ENCODE results near the gene ZRANB1. TPM values are rescaled to one million over a fixed set of nuclear protein-coding genes. Genes with fewer than 3 reads are reported as not detected.

ZRANB1 gene
- total and polyA plus RNA-seq, 10 of the 15 experiments (the other 5 are each of a cell fraction or from before 2014, with no cell fraction given): 1.7 to 11.8 (median 6.2) TPM

DNA sequence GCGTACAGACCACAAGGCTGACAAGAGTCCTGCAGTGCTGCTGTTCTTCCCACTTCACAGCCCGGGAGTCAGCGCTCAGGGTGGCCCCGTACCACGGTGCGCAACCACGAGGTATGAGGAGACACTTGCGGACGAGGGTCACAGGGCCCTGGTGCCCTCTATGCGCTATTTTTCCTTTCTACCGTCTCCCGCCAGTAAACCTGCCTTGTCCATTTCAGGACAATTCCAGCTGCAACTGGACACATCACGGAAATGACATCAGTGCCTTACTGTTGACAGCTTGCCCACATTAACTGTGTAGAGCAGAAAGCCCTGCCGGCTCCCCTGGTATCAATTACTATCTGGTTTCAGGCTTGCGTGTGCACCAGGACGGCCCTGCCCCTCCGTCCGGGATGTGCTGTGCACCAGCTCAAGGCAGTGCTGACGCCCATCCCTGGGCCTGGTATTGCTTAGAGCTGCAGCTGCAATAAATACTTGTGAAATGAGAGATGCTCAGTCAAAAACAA, 65.1 kb downstream of the ZRANB1 start:
- H3K79me2 ChIP-seq (ENCODE audit: control insufficient read depth, insufficient read depth, low read length): no peaks in the 10 kb centered on the region
- CTCF ChIA-PET: no interaction called here
- intact Hi-C loops (cut with micrococcal nuclease; ENCODE audit: unreplicated experiment): no loop called here
- ATAC-seq: no peak
- no peaks in the 10 kb centered on the region for H4K20me1 ChIP-seq (ENCODE audit: control insufficient read depth, insufficient read depth)
- no peak for DNase-seq (ENCODE audit: low read depth, low spot score)
- no peak overlapping the region for H3K4me3 ChIP-seq
- WGBS (ENCODE audit: insufficient coverage, insufficient replicate concordance, low lambda C conversion rate, missing lambda C conversion rate): 67% methylated on average over 19 of the region's 19 CpGs
- TF ChIP-seq, protein P1, sequence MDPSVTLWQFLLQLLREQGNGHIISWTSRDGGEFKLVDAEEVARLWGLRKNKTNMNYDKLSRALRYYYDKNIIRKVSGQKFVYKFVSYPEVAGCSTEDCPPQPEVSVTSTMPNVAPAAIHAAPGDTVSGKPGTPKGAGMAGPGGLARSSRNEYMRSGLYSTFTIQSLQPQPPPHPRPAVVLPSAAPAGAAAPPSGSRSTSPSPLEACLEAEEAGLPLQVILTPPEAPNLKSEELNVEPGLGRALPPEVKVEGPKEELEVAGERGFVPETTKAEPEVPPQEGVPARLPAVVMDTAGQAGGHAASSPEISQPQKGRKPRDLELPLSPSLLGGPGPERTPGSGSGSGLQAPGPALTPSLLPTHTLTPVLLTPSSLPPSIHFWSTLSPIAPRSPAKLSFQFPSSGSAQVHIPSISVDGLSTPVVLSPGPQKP (IDR thresholded peaks at IDR 0.05; ENCODE audit: low read depth, low read length): no peak
- TF ChIP-seq SIX5 (IDR thresholded peaks at IDR 0.05; ENCODE audit: low read depth, low read length, severe bottlenecking): no peak
- TF ChIP-seq HDAC6 (IDR thresholded peaks at IDR 0.05; ENCODE audit: unreplicated experiment): no peak
- no peak for TF ChIP-seq ASH2L (IDR thresholded peaks at IDR 0.05; ENCODE audit: borderline replicate concordance, low read depth)
- no peak for TF ChIP-seq CHD1 (IDR thresholded peaks at IDR 0.05; ENCODE audit: low read depth, low read length)
- TF ChIP-seq SMAD1 (IDR thresholded peaks at IDR 0.05; ENCODE audit: low read depth, partially characterized antibody): no peak
- no peak for TF ChIP-seq TAF1 (IDR thresholded peaks at IDR 0.05; ENCODE audit: borderline replicate concordance, low read depth, low read length)
- TF ChIP-seq, protein P2, sequence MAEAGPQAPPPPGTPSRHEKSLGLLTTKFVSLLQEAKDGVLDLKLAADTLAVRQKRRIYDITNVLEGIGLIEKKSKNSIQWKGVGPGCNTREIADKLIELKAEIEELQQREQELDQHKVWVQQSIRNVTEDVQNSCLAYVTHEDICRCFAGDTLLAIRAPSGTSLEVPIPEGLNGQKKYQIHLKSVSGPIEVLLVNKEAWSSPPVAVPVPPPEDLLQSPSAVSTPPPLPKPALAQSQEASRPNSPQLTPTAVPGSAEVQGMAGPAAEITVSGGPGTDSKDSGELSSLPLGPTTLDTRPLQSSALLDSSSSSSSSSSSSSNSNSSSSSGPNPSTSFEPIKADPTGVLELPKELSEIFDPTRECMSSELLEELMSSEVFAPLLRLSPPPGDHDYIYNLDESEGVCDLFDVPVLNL (IDR thresholded peaks at IDR 0.05; ENCODE audit: low read depth, low read length): no peak
- TF ChIP-seq FOXK2 (IDR thresholded peaks at IDR 0.05): no peak
- no peak for TF ChIP-seq GATAD2B (conservative IDR thresholded peaks at IDR 0.05; ENCODE audit: low read depth)
- no peak for TF ChIP-seq RAD21 (IDR thresholded peaks at IDR 0.05; ENCODE audit: insufficient read depth, low read depth, low read length)
- TF ChIP-seq ZNF207 (IDR thresholded peaks at IDR 0.05; ENCODE audit: borderline replicate concordance): no peak
- TF ChIP-seq SMC3 (IDR thresholded peaks at IDR 0.05; ENCODE audit: borderline replicate concordance, low read length): no peak
- TF ChIP-seq, protein P3, sequence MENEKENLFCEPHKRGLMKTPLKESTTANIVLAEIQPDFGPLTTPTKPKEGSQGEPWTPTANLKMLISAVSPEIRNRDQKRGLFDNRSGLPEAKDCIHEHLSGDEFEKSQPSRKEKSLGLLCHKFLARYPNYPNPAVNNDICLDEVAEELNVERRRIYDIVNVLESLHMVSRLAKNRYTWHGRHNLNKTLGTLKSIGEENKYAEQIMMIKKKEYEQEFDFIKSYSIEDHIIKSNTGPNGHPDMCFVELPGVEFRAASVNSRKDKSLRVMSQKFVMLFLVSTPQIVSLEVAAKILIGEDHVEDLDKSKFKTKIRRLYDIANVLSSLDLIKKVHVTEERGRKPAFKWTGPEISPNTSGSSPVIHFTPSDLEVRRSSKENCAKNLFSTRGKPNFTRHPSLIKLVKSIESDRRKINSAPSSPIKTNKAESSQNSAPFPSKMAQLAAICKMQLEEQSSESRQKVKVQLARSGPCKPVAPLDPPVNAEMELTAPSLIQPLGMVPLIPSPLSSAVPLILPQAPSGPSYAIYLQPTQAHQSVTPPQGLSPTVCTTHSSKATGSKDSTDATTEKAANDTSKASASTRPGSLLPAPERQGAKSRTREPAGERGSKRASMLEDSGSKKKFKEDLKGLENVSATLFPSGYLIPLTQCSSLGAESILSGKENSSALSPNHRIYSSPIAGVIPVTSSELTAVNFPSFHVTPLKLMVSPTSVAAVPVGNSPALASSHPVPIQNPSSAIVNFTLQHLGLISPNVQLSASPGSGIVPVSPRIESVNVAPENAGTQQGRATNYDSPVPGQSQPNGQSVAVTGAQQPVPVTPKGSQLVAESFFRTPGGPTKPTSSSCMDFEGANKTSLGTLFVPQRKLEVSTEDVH (IDR thresholded peaks at IDR 0.05; ENCODE audit: low read depth, partially characterized antibody): no peak
- no peak for TF ChIP-seq GABPA (IDR thresholded peaks at IDR 0.05; ENCODE audit: low read depth)
- no peak for TF ChIP-seq EP300 (IDR thresholded peaks at IDR 0.05; ENCODE audit: borderline replicate concordance in 1 of 2, control insufficient read depth in 1 of 2, low read depth in 2 of 2, low read length in 2 of 2)
- TF ChIP-seq TBL1XR1 (IDR thresholded peaks at IDR 0.05; ENCODE audit: low read depth, low read length): no peak
- RAD21 ChIA-PET (ENCODE audit: unreplicated experiment): no interaction called here
- H3K9ac ChIP-seq (ENCODE audit: control insufficient read depth, insufficient read depth, low read length): no peak overlapping the region
- BruUV-seq (replicated peaks): no TSS peak
- no peaks in the 10 kb centered on the region for H3K9me3 ChIP-seq (replicated peaks; ENCODE audit: control insufficient read depth, insufficient read depth, low read length)
- H3K4me2 ChIP-seq (ENCODE audit: control insufficient read depth, insufficient read depth): no peak overlapping the region
- no peaks in the 10 kb centered on the region for H3K4me1 ChIP-seq (ENCODE audit: control insufficient read depth, insufficient read depth, low read length)
- SMC1A ChIA-PET (ENCODE audit: uncharacterized antibody, unreplicated experiment): no interaction called here
- POLR2A ChIA-PET: no interaction called here
- H3K27ac ChIP-seq (ENCODE audit: control insufficient read depth, insufficient read depth): no peak overlapping the region
- FAIRE-seq: no peak
- no peak overlapping the region for H2AFZ ChIP-seq (ENCODE audit: control insufficient read depth, low read depth, low read length)
- no peaks in the 10 kb centered on the region for H3K36me3 ChIP-seq (ENCODE audit: control insufficient read depth in 2 of 2, insufficient read depth in 2 of 2, low read length in 1 of 2)
- H3K27me3 ChIP-seq (replicated peaks in 1 of 2; ENCODE audit: control insufficient read depth in 2 of 2, insufficient read depth in 2 of 2, low read length in 1 of 2): no peaks in the 10 kb centered on the region
- in situ Hi-C loops (cut with MboI): no loop called here
